AG08396 (cell line): ENCODE data around the gene ASCC3.
A peak's percentile ranks its signal among the peaks of the same experiment; 100 is the strongest.

Experiments used
- DNase-seq: peaks from one replicate; pipeline ENCODE4 v3.0.0; 2012; ENCODE audit warnings: low spot score, mixed read lengths

Gene ASCC3

GRCh38 chr6:100574836-100575235, 306.3 kb downstream of the ASCC3 start:
- DNase-seq: no peak

- DNase-seq: peak; percentile 22
Measured at GRCh38 chr6:100573166-100573565, 308.0 kb downstream of the ASCC3 start.

DNA sequence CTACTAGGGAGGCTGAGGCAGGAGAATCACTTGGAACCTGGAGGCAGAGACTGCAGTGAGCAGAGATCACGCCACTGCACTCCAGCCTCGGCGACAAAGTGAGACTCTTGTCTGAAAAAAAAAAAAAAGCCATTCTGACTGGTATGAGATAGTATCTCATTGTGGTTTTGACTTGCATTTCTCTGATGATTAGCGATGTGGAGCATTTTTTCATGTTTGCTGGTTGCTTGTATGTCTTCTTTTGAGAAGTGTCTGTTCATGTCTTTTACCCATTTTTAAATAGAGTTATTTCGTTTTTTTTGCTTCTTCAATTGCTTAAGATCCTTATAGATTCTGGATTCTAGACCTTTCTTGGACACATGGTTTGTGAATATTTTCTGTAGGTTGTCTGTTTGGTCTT, 312.9 kb downstream of the ASCC3 start:
- no peak for DNase-seq

DNA sequence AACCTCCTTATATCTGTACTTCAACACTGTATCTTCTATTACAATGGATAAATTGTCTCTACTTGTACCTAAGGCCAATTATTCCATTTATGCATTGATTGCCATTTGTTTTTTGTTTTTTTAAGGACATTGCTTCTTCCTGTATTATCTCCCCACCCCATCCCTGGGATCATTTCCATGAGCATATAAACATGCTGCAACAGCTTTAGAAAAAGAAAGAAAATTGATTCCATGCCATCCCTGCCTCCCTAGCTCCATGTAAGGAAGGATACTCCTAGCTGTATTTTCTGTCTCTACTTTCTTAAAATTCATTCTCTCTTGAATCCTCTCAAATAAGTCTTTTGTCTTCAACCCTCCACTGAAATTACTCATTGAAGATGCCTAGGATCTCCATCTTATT, 314.6 kb downstream of the ASCC3 start:
- DNase-seq: no peak

GRCh38 chr6:100565439-100566104, 315.6 kb downstream of the ASCC3 start:
- DNase-seq: no peak

DNA sequence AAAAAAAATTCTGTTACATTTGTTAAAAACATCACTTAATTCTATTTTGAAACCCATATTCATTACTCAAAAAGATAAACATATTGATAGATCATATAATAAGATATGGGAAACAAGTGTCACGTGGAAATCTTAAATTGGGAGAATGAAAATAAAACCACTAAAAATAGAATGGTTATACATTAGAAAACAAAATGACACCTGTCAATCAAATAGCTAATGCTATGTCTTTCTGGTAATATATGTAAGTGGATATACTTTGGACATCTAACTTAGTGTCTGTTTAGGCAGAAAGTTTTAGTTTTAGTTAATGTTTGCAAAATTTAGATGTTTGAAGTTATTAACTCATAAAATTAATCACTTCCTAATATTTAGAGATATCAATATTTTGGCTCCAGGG, 321.3 kb downstream of the ASCC3 start:
- DNase-seq: no peak

DNA sequence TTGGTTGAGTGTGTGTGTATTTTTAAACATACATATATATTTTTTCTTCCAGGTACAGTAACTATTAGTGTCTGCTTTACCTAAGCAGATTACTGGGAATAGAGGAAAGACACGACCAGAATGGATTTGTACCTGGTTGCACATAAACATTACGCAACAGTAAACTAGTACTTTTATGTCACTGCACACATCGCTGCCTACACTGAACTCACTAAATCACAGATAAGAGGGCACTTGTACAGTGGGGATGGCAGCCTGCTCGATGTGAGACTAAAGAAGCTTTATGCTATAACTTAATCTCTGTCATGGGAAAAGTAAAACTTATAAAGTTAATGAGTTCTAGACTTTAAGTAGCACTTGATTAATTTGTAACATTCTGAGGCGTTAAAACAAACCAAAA, 326.9 kb downstream of the ASCC3 start:
- DNase-seq: no peak

GRCh38 chr6:100553243-100553642, 327.9 kb downstream of the ASCC3 start:
- no peak for DNase-seq

DNA sequence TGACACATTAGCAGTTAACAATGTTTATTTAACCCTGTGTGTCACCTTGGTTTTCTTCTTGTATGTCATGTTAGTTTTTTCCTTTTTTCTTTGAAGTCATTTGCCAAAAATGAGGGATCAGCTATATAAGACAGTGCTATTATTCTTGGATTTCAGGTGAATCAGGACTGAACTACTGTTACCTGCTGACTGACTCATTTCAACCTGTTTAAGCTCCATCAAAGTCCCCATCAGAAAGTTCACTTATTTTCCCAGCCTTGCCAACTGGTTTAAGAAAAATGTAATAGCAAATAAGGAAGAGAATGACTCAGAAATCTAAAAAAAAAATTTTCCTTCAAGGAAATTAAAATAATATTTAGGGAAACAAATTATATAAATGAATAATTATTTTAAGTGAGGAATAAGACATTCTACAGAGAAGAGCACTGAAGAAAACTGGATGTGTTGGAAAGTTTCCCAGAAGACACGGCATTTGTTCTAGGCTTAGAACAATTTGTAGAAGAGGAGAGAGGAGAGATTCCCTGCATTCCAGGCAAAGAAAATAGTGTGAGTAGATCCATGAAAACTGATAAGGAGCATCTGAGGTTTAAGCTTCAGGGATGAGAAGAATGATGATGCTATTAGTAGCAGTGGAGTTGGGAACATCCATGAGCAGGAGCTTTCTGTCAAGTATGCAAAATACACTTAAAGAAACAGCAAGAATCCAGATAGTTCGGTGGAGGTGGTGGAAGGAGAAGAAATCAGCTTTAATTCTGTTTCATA, 331.5 kb downstream of the ASCC3 start:
- DNase-seq: peak; percentile 4

DNA sequence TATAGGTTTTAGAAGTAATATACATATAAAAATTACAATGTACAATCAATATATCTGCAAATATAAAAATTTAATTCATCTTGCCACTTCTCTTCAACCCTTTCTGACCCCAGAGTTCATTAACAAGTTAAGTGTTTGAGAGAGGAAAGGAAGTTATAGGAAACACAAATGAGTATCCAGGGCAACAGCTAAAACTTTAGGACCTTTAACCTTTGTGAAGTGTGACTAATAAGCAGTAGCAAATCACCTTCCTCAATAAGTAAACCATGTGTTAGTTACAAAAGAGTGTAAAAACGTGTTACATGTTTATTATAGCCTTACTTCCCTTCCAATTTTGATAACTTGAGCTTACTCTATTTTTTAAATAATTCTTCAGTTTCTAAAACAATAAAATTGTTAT, 343.0 kb downstream of the ASCC3 start:
- no peak for DNase-seq

DNA sequence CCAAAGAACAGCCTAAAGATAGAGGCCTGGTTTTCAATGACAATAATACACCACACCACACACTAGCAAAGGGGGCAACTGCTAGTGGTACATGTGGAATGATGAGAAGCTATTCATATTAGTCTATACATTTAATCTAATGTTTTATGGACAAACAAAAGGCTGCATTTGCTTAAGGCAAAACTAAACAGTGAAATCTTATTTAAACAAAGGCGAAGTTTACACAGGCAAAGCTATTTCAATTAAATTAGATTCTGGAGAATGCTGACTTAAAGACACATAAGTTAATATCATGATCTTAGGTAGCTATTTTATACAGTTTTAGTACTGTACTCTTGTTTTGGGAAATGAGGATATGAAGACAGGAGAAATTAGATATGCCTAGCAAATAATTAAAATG, 362.5 kb downstream of the ASCC3 start:
- no peak for DNase-seq

GRCh38 chr6:100517633-100518032, 363.5 kb downstream of the ASCC3 start:
- no peak for DNase-seq

DNA sequence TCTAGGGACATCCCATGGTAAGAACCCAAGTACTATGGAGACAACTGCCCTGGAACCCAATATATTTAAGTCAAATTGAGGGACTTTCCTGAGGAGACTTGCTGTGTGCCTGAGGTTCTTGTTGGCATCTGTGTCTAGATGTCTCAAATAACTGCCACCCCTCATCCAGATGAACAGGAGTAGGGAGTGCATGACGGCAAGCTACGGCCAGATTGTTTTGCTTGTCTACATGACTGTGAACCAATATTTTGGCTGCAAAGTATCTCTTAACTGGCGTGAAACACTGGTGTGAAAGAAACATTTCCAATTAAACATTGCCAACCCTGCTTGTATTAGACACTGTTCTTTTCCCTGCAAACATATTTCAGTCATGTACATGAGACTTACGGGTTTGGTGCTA, 364.0 kb downstream of the ASCC3 start:
- no peak for DNase-seq

GRCh38 chr6:100514660-100515059, 366.5 kb downstream of the ASCC3 start:
- no peak for DNase-seq

- DNase-seq: peak; percentile 13
Measured at GRCh38 chr6:100512203-100512862, 368.8 kb downstream of the ASCC3 start.

DNA sequence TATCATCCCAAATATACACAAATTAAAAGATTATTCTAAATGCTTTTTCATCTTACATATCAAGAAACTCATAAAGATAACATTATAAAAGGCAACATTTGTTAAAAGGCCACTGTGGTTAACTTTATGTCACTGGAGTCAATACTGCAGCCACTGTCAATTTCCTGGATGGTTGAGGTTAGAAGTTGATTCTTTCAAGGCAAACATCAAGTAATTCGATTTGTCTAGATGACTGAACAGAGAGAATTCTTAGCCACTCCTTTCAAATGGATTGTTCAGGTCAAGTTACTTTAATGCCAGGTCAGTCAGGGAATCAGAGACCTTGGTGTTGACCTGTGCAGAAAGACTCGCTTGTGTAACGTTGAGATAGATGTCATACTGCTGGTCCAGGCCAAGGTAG, 372.0 kb downstream of the ASCC3 start:
- no peak for DNase-seq

DNA sequence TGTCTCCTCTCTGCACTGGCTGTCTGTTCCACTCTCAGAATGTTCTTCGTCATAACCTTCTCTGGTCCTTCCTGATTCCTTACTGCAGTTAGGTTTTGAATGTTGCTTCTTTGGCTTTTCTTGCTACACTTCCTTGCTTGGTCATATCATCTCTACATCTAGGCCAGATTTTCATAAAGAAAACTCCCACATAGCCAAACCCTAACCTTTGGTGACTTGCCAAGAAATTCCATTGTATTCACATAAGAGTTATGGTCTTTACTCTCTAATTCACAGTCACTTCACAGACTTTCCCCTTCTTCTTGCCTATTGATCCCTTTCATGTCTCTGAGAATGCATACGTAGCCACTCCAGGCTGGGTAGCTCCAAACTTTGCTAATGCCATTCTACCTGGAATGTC, 374.5 kb downstream of the ASCC3 start:
- DNase-seq: no peak

- peak; percentile 51 for DNase-seq
Measured at GRCh38 chr6:100504786-100505737, 376.1 kb downstream of the ASCC3 start.

- DNase-seq: no peak
Measured at GRCh38 chr6:100503043-100503705, 378.0 kb downstream of the ASCC3 start.

DNA sequence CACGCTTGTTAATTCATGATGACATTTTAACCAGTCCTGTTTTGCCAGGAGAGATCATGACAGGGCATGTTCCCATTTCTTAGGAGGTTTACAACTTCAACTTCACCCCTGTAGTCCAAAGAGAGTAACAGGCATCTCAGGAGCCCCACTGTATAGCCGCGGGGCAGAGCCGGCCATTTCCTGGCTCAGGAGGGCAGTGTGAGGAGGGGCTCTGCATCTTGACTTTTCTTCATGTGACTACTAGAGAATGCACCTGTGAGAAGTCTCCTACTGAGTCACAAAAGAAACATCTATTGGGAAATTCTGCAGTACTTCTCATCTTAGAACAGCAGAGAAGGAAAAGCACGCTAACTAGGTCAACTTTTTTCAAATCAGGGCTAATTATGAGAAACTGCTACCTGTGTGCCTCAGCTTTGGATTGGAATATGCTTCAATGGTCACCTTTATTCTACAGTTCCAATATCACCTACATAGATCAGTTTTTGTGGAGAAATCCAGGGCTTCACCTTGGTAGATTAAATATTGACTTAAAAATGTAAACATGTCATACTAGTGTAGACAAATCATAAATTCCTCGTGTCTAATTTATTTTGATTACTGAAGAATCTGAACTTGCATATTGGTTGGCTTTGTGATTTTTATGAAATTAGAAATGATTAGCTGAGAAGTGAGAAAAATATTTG, 387.8 kb downstream of the ASCC3 start:
- DNase-seq: no peak
